Upper lobe of right lung (tissue), 1 donor: ENCODE measurements around the gene APOLD1. TPM values are rescaled to one million over a fixed set of nuclear protein-coding genes. Genes with fewer than 3 reads are reported as not detected.

Experiments used
- ATAC-seq: fragments of 200-7000 bp; cut with Tn5 transposase; one replicate; pipeline ENCODE4 v1.9.1; 2020; ENCODE audit warnings: mild to moderate bottlenecking, moderate library complexity
- DNase-seq: peaks from one replicate; pipeline ENCODE4 v3.0.0-alpha.2; 2020
- H3K27ac ChIP-seq: fragments of 200-600 bp; one replicate; pipeline ENCODE4 v1.8.0; 2022
- H3K27me3 ChIP-seq: fragments of 200-600 bp; one replicate; pipeline ENCODE4 v1.8.0; 2022; ENCODE audit warnings: mild to moderate bottlenecking
- H3K36me3 ChIP-seq: fragments of 200-600 bp; one replicate; pipeline ENCODE4 v1.8.0; 2022
- H3K4me1 ChIP-seq: fragments of 200-600 bp; one replicate; pipeline ENCODE4 v1.8.0; 2022
- H3K4me3 ChIP-seq: fragments of 200-600 bp; one replicate; pipeline ENCODE4 v1.8.0; 2022; ENCODE audit warnings: mild to moderate bottlenecking
- H3K9me3 ChIP-seq: fragments of 200-600 bp; one replicate; pipeline ENCODE4 v1.8.0; 2022
- CTCF ChIP-seq: fragments of 200-600 bp; IDR thresholded peaks from one replicate; pipeline ENCODE4 v1.8.0; 2022; ENCODE audit warnings: antibody characterized with exemption
- intact Hi-C: fragments of 100-400 bp; cut with DNase I; formaldehyde crosslinking; loops from one replicate; pipeline ENCODE4 v1.11.0; 2022
- total RNA-seq: library from RNA; stranded (reverse); fragmentation: NEBNext Ultra II Directional; extraction: Animal tissue kit (Norgen Biotek cat#: 25700); gene quantifications from one replicate; pipeline ENCODE4 v1.2.1, GENCODE V29; 2021
- donor health status: DM: no; HTN: yes; CAD: no; lungs with severe emphysema.

Gene APOLD1
- total RNA-seq, 1 donor from 2014 or later: 14.4 TPM

GRCh38 chr12:12788131-12788530 is 2.7 kb downstream of the APOLD1 start:
- no peak for DNase-seq
- no peak for TF ChIP-seq CTCF
- Histone ChIP-seq H3K36me3 (no peaks in the 10 kb centered on the region), H3K4me1 (peaks cover 28% of the 10 kb centered on the region), H3K27ac (no peak overlapping the region), H3K4me3 (peak overlapping the region; percentile 76), H3K27me3 (no peaks in the 10 kb centered on the region), H3K9me3 (no peaks in the 10 kb centered on the region)
- ATAC-seq: no peak
- intact Hi-C loops: no loop called here

GRCh38 chr12:12788675-12789368 is 3.4 kb downstream of the APOLD1 start:
- H3K4me1 ChIP-seq: peaks cover 28% of the 10 kb centered on the region
- no peak overlapping the region for H3K27ac ChIP-seq
- TF ChIP-seq CTCF: peak; percentile 84
- DNase-seq: no peak
- no peaks in the 10 kb centered on the region for H3K9me3 ChIP-seq
- ATAC-seq: peak; percentile 77
- H3K36me3 ChIP-seq: no peaks in the 10 kb centered on the region
- H3K27me3 ChIP-seq: no peaks in the 10 kb centered on the region
- intact Hi-C loops: no loop called here
- H3K4me3 ChIP-seq: no peak overlapping the region

GRCh38 chr12:12790956-12791355 is 5.5 kb downstream of the APOLD1 start:
- no peak for ATAC-seq

GRCh38 chr12:12791756-12792369 is 6.4 kb downstream of the APOLD1 start:
- intact Hi-C loops: no loop called here
- H3K36me3 ChIP-seq: no peaks in the 10 kb centered on the region
- no peaks in the 10 kb centered on the region for H3K27me3 ChIP-seq
- H3K4me1 ChIP-seq: peaks cover 24% of the 10 kb centered on the region
- no peak for TF ChIP-seq CTCF
- H3K4me3 ChIP-seq: no peak overlapping the region
- DNase-seq (no peak), ATAC-seq (no peak)
- no peaks in the 10 kb centered on the region for H3K9me3 ChIP-seq
- H3K27ac ChIP-seq: no peak overlapping the region

More at GRCh38 chr12:12790956-12791355, 5.5 kb downstream of the APOLD1 start:
- Histone ChIP-seq H3K27ac (no peak overlapping the region), H3K4me3 (no peak overlapping the region), H3K36me3 (no peaks in the 10 kb centered on the region), H3K9me3 (no peaks in the 10 kb centered on the region), H3K4me1 (peaks cover 28% of the 10 kb centered on the region), H3K27me3 (no peaks in the 10 kb centered on the region)
- intact Hi-C loops: no loop called here
- no peak for DNase-seq
- TF ChIP-seq CTCF: no peak

GRCh38 chr12:12792421-12792820 is 7.0 kb downstream of the APOLD1 start:
- Histone ChIP-seq H3K9me3 (no peaks in the 10 kb centered on the region), H3K4me3 (no peak overlapping the region), H3K4me1 (peaks cover 21% of the 10 kb centered on the region), H3K27ac (no peak overlapping the region), H3K36me3 (no peaks in the 10 kb centered on the region), H3K27me3 (no peaks in the 10 kb centered on the region)
- no peak for ATAC-seq
- intact Hi-C loops: no loop called here
- no peak for TF ChIP-seq CTCF
- no peak for DNase-seq
